C4-2B (cell line): ENCODE data around the gene FAM229A.

ENCODE experiments used
- CTCF ChIP-seq: fragments of 450-650 bp; conservative IDR thresholded peaks from 2 replicates; pipeline ENCODE4 v1.5.1; 2017; ENCODE audit warnings: mild to moderate bottlenecking
- ZFX ChIP-seq: fragments of 450-650 bp; IDR thresholded peaks from 2 replicates; pipeline ENCODE4 v1.6.1; 2017

DNA sequence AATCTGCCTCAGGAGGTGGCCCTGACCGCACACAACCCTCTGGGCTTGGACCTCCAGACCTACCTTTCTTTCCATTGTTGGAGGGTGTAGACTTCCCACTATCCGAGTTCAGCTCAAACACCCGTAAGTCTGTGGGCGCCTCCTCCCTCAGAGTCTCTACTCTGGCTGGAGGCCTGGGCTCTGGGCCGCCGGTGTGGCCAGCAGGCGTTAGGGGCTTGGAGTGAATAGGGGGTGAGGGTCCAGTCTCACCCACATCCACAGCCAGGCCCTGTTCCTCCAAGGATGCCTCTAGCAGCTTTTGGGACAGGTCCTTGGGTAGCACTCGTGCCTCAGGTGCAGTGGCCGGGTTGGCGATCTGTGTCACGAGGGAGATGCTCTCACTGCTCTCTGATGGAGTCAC is 13.9 kb upstream of the FAM229A start:
- no peak for TF ChIP-seq CTCF
- no peak for TF ChIP-seq ZFX
